HG03103 (cell line): Measurements from ENCODE around the gene CYP2R1.

ENCODE experiments used
- ATAC-seq: cut with Tn5 transposase; IDR thresholded peaks from one replicate; pipeline ENCODE4 v1.9.1; 2021; ENCODE audit warnings: low read depth; ENCODE audit not compliant: unreplicated experiment

The CYP2R1 gene

GRCh38 chr11:14835496-14836492, 56.2 kb downstream of the CYP2R1 start:
- ATAC-seq: no peak
